HL-60/S4 treated with retinoic acid at 250 ng/mL for 4 days and 3 days (cell line): ENCODE results near the gene CDKN2B.
"Not testable (repeated sequence)": the region's sequence is repeated elsewhere in the genome, so short reads cannot be mapped to it uniquely, and the experiment has no call there.

Experiments
- in situ Hi-C: fragments of 300-500 bp; cut with MboI; formaldehyde crosslinking; loops from 2 replicates; pipeline ENCODE4 v1.7.0; 2022; ENCODE audit warnings: low sequenced_read_pairs

Gene CDKN2B, protein sequence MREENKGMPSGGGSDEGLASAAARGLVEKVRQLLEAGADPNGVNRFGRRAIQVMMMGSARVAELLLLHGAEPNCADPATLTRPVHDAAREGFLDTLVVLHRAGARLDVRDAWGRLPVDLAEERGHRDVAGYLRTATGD

DNA sequence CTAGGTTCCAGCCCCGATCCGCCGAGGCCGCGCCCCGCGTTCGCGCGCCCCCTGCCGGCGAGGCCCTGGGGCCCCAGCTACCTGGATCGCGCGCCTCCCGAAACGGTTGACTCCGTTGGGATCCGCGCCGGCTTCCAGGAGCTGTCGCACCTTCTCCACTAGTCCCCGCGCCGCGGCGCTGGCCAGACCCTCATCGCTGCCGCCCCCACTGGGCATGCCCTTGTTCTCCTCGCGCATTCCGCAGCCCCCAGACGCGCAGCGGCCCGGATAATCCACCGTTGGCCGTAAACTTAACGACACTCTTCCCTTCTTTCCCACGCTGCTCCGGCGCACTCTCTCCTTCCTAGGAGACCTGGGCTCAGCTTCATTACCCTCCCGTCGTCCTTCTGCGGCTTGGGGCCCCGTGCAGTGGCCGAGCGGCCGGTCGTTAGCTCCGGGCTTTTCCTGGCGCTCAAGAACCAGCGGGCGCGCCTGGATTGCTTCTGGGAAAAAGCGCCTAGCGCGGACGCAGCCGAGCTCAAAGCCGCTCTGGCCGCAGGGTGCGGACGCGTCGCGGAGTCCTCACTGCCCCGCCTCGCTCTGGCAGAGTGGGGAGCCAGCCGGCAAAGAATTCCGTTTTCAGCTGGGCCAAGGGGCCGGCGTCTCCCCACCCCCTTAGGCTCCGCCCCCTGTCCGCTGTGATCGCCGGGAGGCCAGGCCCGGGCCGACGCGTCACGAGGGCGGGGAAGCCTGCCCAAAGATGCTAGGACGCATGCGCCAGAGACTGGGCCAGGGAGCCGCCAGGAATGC, at the start of gene CDKN2B:
Gene CDKN2B (minus strand): TSS at position 589 of the 789 bp plus-strand sequence. CDS start 352 bp downstream, at position 237.
- in situ Hi-C loops, result no loop called here

- in situ Hi-C loops, result not testable (repeated sequence)
Measured at GRCh38 chr9:22057972-22058371, 48.9 kb upstream of the CDKN2B start.

DNA sequence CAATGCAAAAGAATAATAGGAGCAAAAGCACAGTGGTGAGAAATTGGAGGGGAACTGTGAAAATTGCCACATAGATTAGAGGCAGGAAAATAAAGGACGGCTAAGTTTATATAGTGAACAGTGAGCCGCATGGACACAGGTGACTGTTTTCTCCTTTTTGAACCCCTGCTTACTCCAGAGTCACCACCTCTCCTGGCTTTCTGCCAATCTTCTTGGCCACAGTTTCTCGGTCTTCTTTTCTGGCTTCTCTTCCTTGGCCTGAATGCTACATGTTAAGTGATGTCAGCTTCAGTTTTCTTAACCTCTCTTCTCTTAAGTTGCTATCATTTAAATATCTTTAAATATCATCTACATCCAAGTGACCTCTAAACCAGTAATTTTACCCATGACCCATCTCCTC, 47.3 kb upstream of the CDKN2B start:
- in situ Hi-C loops, result no loop called here

DNA sequence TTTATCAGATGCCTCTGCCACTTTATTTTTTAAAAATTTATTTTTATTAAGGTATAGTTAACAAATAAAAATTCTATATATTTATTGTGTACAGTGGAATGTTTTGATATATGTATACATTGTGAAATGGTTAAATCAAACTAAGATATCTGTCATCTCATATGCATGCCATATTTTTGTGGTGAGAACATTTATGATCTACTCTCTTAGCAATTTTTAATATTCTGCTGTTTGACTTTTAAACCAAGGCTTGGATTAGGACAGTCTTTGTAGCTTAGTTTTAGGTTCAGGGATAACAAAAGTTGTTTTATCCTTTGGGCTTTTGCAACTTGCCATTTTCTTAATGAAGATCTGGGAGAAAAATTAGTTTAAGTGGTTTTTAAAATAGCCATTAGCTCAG, 46.0 kb upstream of the CDKN2B start:
- in situ Hi-C loops, result no loop called here

DNA sequence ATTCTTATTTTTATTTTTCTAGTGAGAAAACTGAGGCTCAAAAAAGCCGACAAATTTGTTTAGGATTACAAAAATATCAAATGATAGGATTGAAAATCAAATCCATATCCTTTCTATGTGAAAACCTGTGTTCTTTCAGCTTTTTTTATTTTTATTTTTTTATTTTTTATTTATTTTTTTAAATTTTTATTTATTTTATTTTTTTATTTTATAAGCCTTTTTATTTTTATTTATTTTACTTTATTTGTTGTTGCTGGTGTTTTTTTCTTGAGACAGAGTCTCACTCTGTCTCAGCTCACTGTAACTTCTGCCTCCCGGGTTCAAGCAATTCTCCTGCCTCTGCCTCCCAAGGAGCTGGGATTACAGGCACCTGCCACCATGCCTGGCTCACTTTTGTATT, 45.4 kb upstream of the CDKN2B start:
- in situ Hi-C loops, result no loop called here

DNA sequence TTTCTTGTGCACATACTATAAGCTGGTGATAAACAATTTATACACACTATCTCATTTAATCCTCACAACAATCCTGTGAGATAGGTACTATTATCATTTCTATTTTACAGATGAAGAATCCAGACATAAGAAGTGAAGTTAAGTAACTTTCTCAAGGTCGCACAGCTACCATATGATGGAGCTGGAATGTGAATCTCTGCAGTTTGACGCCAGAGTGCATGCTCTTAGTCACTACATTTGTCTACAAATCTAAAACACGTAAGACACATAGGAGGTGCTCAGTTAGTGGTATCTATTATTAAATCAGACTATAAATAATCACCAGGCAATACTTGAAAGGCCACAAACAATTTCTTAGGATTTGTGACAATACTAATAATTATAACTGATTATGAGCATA, 45.0 kb upstream of the CDKN2B start:
- in situ Hi-C loops, result no loop called here

- in situ Hi-C loops, result no loop called here
Measured at GRCh38 chr9:22053178-22053577, 44.1 kb upstream of the CDKN2B start.

DNA sequence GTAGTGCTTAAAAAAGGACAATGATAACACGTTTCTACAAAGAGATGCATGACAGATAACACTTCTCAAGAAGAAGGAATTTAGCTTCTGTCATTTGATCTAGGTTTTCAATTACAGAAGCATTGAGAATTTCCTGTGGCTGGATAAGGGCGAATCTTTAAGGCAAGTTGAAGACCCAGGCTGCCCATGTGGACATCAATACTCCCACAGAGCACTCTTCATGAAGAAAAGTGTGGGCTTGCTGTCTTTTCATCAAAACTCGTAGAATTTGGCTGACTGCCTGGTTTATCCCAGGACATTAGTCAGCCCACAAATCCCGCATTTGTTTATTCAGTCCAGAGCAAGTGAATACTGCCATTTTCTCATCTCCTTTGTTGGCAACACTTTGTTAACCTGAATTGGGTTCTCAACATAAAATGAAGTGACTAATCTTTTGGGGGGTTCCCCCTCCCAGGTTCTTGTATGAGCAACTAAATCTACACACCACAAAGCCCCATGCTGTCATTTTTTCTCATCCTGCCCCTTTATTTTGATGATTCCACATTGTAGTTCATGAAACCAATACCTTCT, 43.4 kb upstream of the CDKN2B start:
- in situ Hi-C loops, result no loop called here

DNA sequence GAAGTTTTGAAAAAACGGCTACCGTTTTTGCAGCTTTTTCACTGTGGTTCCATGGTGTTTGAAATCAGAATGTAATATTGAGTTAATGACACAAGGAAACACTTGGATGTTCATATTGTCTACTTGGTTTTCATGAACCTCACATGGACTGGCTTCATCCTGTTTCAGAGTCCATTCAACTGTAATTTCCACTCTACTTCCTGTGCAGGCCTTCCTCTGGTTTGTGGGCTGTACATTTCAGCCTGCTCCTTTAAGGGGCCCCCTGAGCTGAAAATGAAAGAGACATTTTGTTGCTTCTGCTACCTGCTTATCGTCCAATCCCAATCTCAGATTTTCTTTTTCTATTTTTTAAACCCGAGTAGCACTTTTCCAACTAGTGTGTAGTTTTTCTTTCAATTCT, 41.8 kb upstream of the CDKN2B start:
- in situ Hi-C loops, result no loop called here

DNA sequence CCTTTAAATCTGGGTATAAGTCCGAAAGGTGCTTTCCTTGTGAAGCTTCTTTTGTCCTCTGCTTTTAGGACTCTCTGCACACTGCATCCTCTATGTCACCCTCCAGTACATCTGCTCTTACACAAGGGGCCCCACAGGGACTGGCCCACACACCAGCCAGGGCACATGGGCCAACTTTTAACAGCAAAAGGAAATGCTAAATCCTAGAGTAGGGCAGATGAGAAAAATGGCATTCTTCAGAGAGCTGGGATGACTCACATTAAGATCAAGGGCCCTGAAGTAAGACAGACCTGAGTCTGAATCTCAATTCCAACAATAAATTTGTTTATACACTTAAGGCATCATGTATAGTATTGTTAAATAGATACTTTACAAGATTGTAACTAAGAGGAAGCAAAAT, 40.3 kb upstream of the CDKN2B start:
- in situ Hi-C loops, result no loop called here

GRCh38 chr9:22047596-22047995, 38.5 kb upstream of the CDKN2B start:
- in situ Hi-C loops, result no loop called here

- in situ Hi-C loops, result no loop called here
Measured at GRCh38 chr9:22046243-22046885, 37.3 kb upstream of the CDKN2B start.

GRCh38 chr9:22045423-22045822, 36.3 kb upstream of the CDKN2B start:
- in situ Hi-C loops, result no loop called here

DNA sequence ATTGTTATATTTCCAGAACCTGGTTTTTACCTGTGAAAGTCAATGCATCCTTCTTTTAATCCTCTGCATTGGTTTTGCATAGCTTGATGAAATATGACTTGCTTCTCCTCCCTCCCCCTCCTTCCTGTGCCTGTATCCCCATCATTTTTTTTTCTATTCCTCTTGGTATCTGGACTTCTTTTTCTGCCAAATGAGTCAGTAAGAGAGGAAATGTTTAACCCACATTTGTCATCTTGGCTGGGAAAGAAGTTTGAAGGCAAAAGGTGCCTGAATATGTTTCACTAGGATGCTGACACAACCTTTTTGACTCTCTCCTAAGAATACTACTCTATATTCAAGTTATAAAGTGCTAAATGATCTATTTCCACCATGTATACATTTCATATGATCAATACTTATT, 35.5 kb upstream of the CDKN2B start:
- in situ Hi-C loops, result no loop called here

DNA sequence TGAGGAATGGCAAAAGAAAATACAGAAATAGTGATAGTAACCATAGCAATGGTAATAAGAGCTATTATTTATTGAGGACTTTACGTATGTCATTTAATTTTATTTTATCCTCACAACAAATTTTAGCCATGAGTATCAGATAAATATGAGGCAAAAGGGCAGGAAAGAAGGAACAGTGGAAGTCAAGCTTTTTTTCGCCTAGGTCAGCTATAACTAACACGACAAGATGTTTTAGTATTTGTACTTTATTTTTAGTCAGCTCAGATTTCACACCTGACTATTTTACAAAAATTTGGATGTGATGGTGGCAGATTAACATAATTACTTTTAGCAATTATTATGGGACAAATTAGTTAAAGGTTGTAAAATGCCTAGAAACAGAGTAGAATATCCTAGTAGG, 34.8 kb upstream of the CDKN2B start:
- in situ Hi-C loops, result no loop called here

GRCh38 chr9:22041775-22042174, 32.7 kb upstream of the CDKN2B start:
- in situ Hi-C loops, result no loop called here

GRCh38 chr9:22041344-22041743, 32.2 kb upstream of the CDKN2B start:
- in situ Hi-C loops, result no loop called here

DNA sequence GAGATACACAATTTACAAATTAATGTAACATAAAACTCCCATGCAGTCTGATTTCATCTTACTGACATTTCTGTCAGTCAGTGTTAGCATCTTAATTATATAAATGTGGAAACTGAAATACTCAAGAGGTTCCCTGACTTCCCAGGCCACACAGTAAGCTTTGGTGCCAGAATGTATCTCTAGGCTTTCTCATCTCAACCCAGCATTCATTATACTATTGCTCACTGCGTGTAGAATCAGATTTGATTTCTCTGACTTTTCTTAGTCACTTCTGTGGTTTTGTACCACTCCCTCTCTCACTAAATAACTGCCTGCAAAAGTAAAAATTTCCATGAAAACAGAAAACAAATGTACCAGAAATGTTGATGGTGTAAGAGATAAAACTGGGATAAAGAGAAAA, 31.7 kb upstream of the CDKN2B start:
- in situ Hi-C loops, result no loop called here

DNA sequence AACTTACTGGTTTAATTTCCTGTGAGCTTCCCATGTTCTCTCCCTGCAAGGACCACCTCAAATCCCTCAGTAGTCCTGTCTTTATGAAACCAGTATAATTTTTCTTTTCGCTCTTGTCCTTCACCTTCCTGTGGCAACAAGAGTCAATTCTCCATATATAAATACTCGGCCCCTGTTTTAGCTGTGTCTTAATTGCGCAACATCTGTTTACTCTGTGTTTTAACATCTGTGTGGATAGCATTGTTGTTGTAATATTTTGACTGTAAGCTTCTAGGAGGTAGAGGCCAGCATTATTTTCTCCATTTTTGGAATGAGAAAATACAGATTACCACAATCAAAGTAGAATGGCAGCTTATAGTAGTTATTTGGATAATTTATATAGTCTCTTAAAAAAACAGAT, 30.2 kb upstream of the CDKN2B start:
- in situ Hi-C loops, result no loop called here

- in situ Hi-C loops, result no loop called here
Measured at GRCh38 chr9:22037954-22038690, 29.0 kb upstream of the CDKN2B start.
